ENCODE measurements around the gene ATOSB.
A peak's percentile ranks its signal among the peaks of the same experiment; 100 is the strongest.

ATOSB gene

GRCh38 chr9:35114113-35114839, 1.4 kb downstream of the ATOSB start:
- DNase-seq, result no peak

- DNase-seq, result no peak
Observed at GRCh38 chr9:35112257-35113020, 3.2 kb downstream of the ATOSB start.

- DNase-seq, result peak; percentile 97
Observed at GRCh38 chr9:35111001-35111933, 4.4 kb downstream of the ATOSB start.

GRCh38 chr9:35110327-35110761, 5.3 kb downstream of the ATOSB start:
- DNase-seq, result no peak

GRCh38 chr9:35108946-35109575, 6.6 kb downstream of the ATOSB start:
- no peak for DNase-seq

GRCh38 chr9:35108461-35108860, 7.2 kb downstream of the ATOSB start:
- DNase-seq, result no peak

GRCh38 chr9:35107297-35108290, 8.1 kb downstream of the ATOSB start:
- DNase-seq, result no peak

GRCh38 chr9:35106343-35106730, 9.3 kb downstream of the ATOSB start:
- no peak for DNase-seq

GRCh38 chr9:35105571-35106342, 9.9 kb downstream of the ATOSB start:
- DNase-seq, result no peak

- DNase-seq, result no peak
Observed at GRCh38 chr9:35105126-35105525, 10.5 kb downstream of the ATOSB start.

- no peak for DNase-seq
Observed at GRCh38 chr9:35104586-35104985, 11.1 kb downstream of the ATOSB start.

- DNase-seq, result no peak
Observed at GRCh38 chr9:35103660-35104191, 11.9 kb downstream of the ATOSB start.

GRCh38 chr9:35102769-35103659, 12.6 kb downstream of the ATOSB start, which contains the start of gene STOML2:
Gene STOML2 (minus strand): TSS chr9:35103131. CDS start chr9:35103094, 37 bp downstream.
- DNase-seq, result peak; percentile 93

- no peak for DNase-seq
Observed at GRCh38 chr9:35102465-35102768, 13.2 kb downstream of the ATOSB start.

- no peak for DNase-seq
Observed at GRCh38 chr9:35097573-35097972, 18.1 kb downstream of the ATOSB start.

GRCh38 chr9:35096035-35096849, 19.4 kb downstream of the ATOSB start, which contains the start of gene PIGO:
Gene PIGO (minus strand): TSS chr9:35096591. CDS start chr9:35095565, 1,026 bp downstream.
- peak; percentile 85 for DNase-seq

GRCh38 chr9:35091536-35091935, 24.1 kb downstream of the ATOSB start:
- no peak for DNase-seq

GRCh38 chr9:35089434-35089833, 26.2 kb downstream of the ATOSB start:
- no peak for DNase-seq

All from NCI-H1105 (cell line).